ENCODE measurements around the gene LMF2.

The LMF2 gene

DNA sequence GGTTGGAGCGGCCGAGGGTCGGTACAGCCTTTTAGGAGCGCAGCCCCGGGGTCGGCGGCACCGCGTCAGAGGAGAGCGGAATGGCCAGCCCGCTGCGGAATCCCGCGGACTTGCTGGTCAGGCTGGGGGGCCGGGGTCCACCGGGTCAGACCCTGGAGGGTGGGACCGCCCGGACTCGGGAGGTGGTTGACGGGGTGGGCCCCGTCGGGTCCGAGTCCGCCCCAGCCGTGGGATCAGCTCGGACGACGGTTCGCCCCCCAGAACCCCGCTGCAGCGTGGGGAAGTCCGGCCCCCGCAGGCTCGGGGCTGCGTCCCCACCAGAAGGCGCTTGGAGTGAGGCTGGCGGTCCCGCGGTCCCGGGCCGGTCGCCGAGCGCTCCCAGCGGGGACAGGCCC lies 26.5 kb downstream of the LMF2 start:
- Histone ChIP-seq H3K4me3 (ENCODE audit: low read length) (no peak overlapping the region), H3K9me3 (ENCODE audit: control insufficient read depth, low read length) (no peaks in the 10 kb centered on the region), H3K36me3 (ENCODE audit: control insufficient read depth, insufficient read depth, low read length) (no peaks in the 10 kb centered on the region), H3K27me3 (ENCODE audit: control insufficient read depth, insufficient read depth, low read length) (peaks cover 29% of the 10 kb centered on the region), H3K9ac (ENCODE audit: low read length) (peak overlapping the region; percentile 34), H3K4me1 (ENCODE audit: control insufficient read depth, insufficient read depth, low read length) (peaks cover 28% of the 10 kb centered on the region)

- no peaks in the 10 kb centered on the region for H3K9me3 ChIP-seq (ENCODE audit: control insufficient read depth, low read length)
- H3K9ac ChIP-seq (ENCODE audit: low read length): no peak overlapping the region
- H3K4me1 ChIP-seq (ENCODE audit: control insufficient read depth, insufficient read depth, low read length): peaks cover 27% of the 10 kb centered on the region
- no peak overlapping the region for H3K4me3 ChIP-seq (ENCODE audit: low read length)
- no peaks in the 10 kb centered on the region for H3K36me3 ChIP-seq (ENCODE audit: control insufficient read depth, insufficient read depth, low read length)
- peaks cover 29% of the 10 kb centered on the region for H3K27me3 ChIP-seq (ENCODE audit: control insufficient read depth, insufficient read depth, low read length)
Measured at GRCh38 chr22:50479721-50480120, 27.8 kb downstream of the LMF2 start.

- no peak overlapping the region for H3K9ac ChIP-seq (ENCODE audit: low read length)
- no peak overlapping the region for H3K4me3 ChIP-seq (ENCODE audit: low read length)
- H3K27me3 ChIP-seq (ENCODE audit: control insufficient read depth, insufficient read depth, low read length): peaks cover 27% of the 10 kb centered on the region
- H3K4me1 ChIP-seq (ENCODE audit: control insufficient read depth, insufficient read depth, low read length): peaks cover 23% of the 10 kb centered on the region
- no peaks in the 10 kb centered on the region for H3K9me3 ChIP-seq (ENCODE audit: control insufficient read depth, low read length)
- no peaks in the 10 kb centered on the region for H3K36me3 ChIP-seq (ENCODE audit: control insufficient read depth, insufficient read depth, low read length)
Measured at GRCh38 chr22:50477923-50478322, 29.6 kb downstream of the LMF2 start.

DNA sequence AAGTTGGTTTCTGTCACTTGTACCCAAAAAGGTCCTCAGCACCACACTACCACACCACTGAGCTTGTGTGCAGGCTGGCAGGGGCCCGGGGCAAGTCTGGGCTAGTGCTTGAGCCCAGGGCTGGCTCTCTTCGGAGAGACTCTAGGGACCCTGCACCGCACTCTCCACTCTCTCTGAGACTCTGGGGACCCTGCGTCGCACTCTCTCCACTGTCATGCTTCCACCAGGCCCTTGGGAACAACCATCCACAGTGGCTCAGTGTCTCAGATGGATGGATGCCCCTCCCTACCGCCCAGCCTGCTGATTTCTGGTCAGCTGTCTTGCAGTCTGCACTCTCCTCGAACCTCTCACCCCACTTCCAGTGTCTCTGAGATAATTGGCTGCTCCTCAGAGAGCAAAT lies 30.6 kb downstream of the LMF2 start:
- peaks cover 29% of the 10 kb centered on the region for H3K4me1 ChIP-seq (ENCODE audit: control insufficient read depth, insufficient read depth, low read length)
- no peaks in the 10 kb centered on the region for H3K36me3 ChIP-seq (ENCODE audit: control insufficient read depth, insufficient read depth, low read length)
- H3K9me3 ChIP-seq (ENCODE audit: control insufficient read depth, low read length): no peaks in the 10 kb centered on the region
- no peak overlapping the region for H3K9ac ChIP-seq (ENCODE audit: low read length)
- no peak overlapping the region for H3K4me3 ChIP-seq (ENCODE audit: low read length)
- peaks cover 18% of the 10 kb centered on the region for H3K27me3 ChIP-seq (ENCODE audit: control insufficient read depth, insufficient read depth, low read length)

GRCh38 chr22:50475652-50476002 lies 31.9 kb downstream of the LMF2 start:
- peak overlapping the region; percentile 83 for H3K9ac ChIP-seq (ENCODE audit: low read length)
- no peaks in the 10 kb centered on the region for H3K9me3 ChIP-seq (ENCODE audit: control insufficient read depth, low read length)
- peaks cover 40% of the 10 kb centered on the region for H3K4me1 ChIP-seq (ENCODE audit: control insufficient read depth, insufficient read depth, low read length)
- H3K27me3 ChIP-seq (ENCODE audit: control insufficient read depth, insufficient read depth, low read length): peaks cover 8% of the 10 kb centered on the region
- no peaks in the 10 kb centered on the region for H3K36me3 ChIP-seq (ENCODE audit: control insufficient read depth, insufficient read depth, low read length)
- H3K4me3 ChIP-seq (ENCODE audit: low read length): peak overlapping the region; percentile 46

DNA sequence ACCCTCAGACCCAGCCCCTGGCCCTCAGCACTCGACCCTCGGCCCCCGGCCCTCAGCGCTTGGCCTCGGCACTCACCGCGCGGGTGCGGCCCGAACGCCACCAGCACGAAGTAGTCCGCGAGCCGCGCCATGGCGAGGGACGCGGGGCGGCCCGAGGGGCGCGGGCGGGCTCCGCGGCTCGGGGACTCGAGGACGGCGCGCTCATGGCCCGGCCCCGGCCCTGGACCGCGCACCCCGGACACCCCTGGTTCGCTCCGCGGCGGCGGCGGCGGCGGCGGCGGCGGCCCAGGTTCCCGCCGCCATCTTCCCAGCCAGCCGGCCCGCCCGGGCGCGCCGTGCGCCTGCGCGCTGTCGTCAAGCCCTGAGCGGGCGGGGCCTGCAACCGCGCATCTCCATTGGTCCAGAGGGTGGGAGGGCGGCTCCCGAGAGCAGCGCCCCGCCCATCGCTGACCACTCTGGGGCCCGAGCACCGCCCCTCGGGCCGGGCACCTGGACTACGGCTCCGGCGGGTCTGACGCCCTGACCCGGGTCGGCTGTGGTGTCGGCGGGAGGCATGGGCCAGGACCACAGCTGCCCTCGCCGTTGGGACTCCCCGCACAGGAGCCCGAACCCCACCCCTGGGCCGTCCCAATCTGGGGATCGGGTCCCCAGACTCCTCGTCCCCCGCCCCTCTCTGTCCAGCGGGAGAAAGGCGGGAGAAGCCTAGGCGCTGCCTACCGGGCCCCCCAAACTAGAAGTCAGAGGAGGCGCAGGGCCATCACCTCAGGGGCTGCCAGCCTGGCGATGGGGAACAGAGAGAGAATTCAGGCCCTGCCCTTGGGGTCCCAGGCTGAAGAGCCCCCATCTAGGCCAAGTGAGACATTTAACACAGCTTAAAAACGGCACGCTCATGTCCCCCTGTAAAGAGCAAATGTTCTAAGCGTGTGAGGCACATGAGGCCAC lies 32.5 kb downstream of the LMF2 start, which contains the start of gene SBF1:
SBF1 (minus strand) TSS at position 326 of the 942 bp plus-strand sequence; CDS start at position 131, 195 bp downstream.
- Histone ChIP-seq H3K9ac (ENCODE audit: low read length) (peak within 1 kb of the TSS; percentile 83), H3K4me1 (ENCODE audit: control insufficient read depth, insufficient read depth, low read length) (peaks cover 47% of the 10 kb centered on the region), H3K4me3 (ENCODE audit: low read length) (peak within 1 kb of the TSS; percentile 46), H3K36me3 (ENCODE audit: control insufficient read depth, insufficient read depth, low read length) (no peaks in the 10 kb centered on the region), H3K9me3 (ENCODE audit: control insufficient read depth, low read length) (no peaks in the 10 kb centered on the region), H3K27me3 (ENCODE audit: control insufficient read depth, insufficient read depth, low read length) (peaks cover 3% of the 10 kb centered on the region)

- Histone ChIP-seq H3K9me3 (ENCODE audit: control insufficient read depth, low read length) (no peaks in the 10 kb centered on the region), H3K27me3 (ENCODE audit: control insufficient read depth, insufficient read depth, low read length) (no peaks in the 10 kb centered on the region), H3K36me3 (ENCODE audit: control insufficient read depth, insufficient read depth, low read length) (no peaks in the 10 kb centered on the region), H3K9ac (ENCODE audit: low read length) (peak overlapping the region; percentile 64), H3K4me1 (ENCODE audit: control insufficient read depth, insufficient read depth, low read length) (peaks cover 56% of the 10 kb centered on the region), H3K4me3 (ENCODE audit: low read length) (peak overlapping the region; percentile 9)
Measured at GRCh38 chr22:50473855-50474671, 33.4 kb downstream of the LMF2 start.

DNA sequence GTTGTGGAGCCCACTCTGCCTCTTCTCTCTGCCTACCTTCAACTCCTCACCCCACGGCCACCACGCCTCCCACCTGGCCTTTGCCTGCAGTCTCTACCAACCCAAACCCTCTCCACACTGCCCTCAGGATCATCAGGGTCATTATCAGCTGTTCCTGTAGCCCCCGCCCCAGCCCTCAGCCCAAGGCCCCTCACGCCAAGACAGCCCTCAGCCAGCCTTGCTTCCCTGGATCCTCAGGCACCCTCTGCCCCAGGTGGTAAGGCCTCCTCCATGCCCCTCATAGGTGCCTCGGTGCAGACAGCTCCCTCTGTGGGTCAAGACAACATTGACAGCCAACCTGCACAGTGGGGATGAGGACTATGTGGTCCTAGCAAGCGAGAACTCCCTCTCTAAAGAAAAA lies 34.4 kb downstream of the LMF2 start:
- Histone ChIP-seq H3K4me1 (ENCODE audit: control insufficient read depth, insufficient read depth, low read length) (peaks cover 59% of the 10 kb centered on the region), H3K9me3 (ENCODE audit: control insufficient read depth, low read length) (no peaks in the 10 kb centered on the region), H3K27me3 (ENCODE audit: control insufficient read depth, insufficient read depth, low read length) (no peaks in the 10 kb centered on the region), H3K36me3 (ENCODE audit: control insufficient read depth, insufficient read depth, low read length) (no peaks in the 10 kb centered on the region), H3K4me3 (ENCODE audit: low read length) (no peak overlapping the region), H3K9ac (ENCODE audit: low read length) (peak overlapping the region; percentile 64)

GRCh38 chr22:50471962-50472361 lies 35.5 kb downstream of the LMF2 start:
- Histone ChIP-seq H3K9ac (ENCODE audit: low read length) (peak overlapping the region; percentile 59), H3K9me3 (ENCODE audit: control insufficient read depth, low read length) (no peaks in the 10 kb centered on the region), H3K36me3 (ENCODE audit: control insufficient read depth, insufficient read depth, low read length) (peaks cover 4% of the 10 kb centered on the region), H3K4me3 (ENCODE audit: low read length) (no peak overlapping the region), H3K27me3 (ENCODE audit: control insufficient read depth, insufficient read depth, low read length) (no peaks in the 10 kb centered on the region), H3K4me1 (ENCODE audit: control insufficient read depth, insufficient read depth, low read length) (peaks cover 59% of the 10 kb centered on the region)

DNA sequence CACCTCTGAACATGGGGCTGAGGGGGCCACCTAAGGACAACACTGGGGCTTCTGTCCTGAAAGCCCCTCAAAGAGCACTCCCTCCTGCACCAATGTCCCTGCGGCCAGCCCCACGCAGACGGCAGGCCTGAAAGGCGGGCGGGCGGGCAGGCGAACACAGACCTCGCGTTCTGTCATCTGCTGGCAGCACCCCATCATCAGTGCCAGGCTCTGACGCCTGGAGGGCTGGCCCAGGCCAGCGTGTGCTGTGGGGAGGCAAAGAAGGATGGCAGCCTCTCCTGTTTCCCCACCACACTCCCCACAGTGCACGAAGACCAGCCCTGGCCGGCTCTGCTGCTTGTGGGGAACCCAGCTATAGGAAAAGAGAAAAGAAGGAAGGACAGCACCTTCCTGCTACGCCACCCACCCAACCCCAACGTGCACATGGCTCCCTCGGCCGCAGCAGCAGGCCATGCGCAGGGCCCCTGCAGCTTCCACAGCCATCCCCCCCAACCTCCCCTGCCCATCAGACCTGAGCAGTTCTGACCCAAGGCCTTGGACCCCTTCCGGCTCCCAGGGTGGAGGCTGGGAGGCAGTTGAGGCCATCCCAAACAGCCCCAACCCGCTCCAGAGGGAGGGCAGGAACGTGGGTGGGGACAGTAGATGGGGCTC lies 36.2 kb downstream of the LMF2 start:
- H3K4me1 ChIP-seq (ENCODE audit: control insufficient read depth, insufficient read depth, low read length): peaks cover 59% of the 10 kb centered on the region
- H3K4me3 ChIP-seq (ENCODE audit: low read length): peak overlapping the region; percentile 20
- H3K27me3 ChIP-seq (ENCODE audit: control insufficient read depth, insufficient read depth, low read length): no peaks in the 10 kb centered on the region
- peak overlapping the region; percentile 59 for H3K9ac ChIP-seq (ENCODE audit: low read length)
- H3K36me3 ChIP-seq (ENCODE audit: control insufficient read depth, insufficient read depth, low read length): peaks cover 8% of the 10 kb centered on the region
- H3K9me3 ChIP-seq (ENCODE audit: control insufficient read depth, low read length): no peaks in the 10 kb centered on the region

- Histone ChIP-seq H3K9ac (ENCODE audit: low read length) (peak overlapping the region; percentile 59), H3K27me3 (ENCODE audit: control insufficient read depth, insufficient read depth, low read length) (no peaks in the 10 kb centered on the region), H3K36me3 (ENCODE audit: control insufficient read depth, insufficient read depth, low read length) (peaks cover 8% of the 10 kb centered on the region), H3K4me3 (ENCODE audit: low read length) (peak overlapping the region; percentile 20), H3K9me3 (ENCODE audit: control insufficient read depth, low read length) (no peaks in the 10 kb centered on the region), H3K4me1 (ENCODE audit: control insufficient read depth, insufficient read depth, low read length) (peaks cover 57% of the 10 kb centered on the region)
Measured at GRCh38 chr22:50470491-50470890, 37.0 kb downstream of the LMF2 start.
